HCT116 (cell line): ENCODE data around the gene DQX1. TPM values are rescaled to one million over a fixed set of nuclear protein-coding genes. Genes with fewer than 3 reads are reported as not detected.

Experiments used
- ATAC-seq: fragments of 200-7000 bp; cut with Tn5 transposase; 2 replicates; pipeline ENCODE4 v1.9.1; 2020; ENCODE audit warnings: mild to moderate bottlenecking, moderate library complexity
- BruUV-seq: library from RNA; stranded (reverse); fragments of 400-500 nt; replicated peaks from 2 replicates; lab custom pipeline; 2021; lab: Mats Ljungman, UMichigan
- CTCF ChIA-PET: fragments of 300-600 bp; sonication (Branson Sonifier 250); formaldehyde crosslinking; loops from one replicate; lab custom pipeline; 2021; ENCODE audit warnings: antibody characterized with exemption; lab: Charles Lee
- POLR2A ChIA-PET: fragments of 300-600, 350-600 bp; sonication (Branson Sonifier 250); formaldehyde crosslinking; loops from one replicate; lab custom pipeline; 2021; ENCODE audit warnings: antibody characterized with exemption; lab: Charles Lee
- RAD21 ChIA-PET, 2 experiments: fragments of 300-600 bp; sonication (Branson Sonifier 250); formaldehyde crosslinking; loops; one replicate each; lab custom pipeline; 2023; ENCODE audit warnings: low total read pairs in 2 of 2; ENCODE audit not compliant: uncharacterized antibody in 2 of 2, unreplicated experiment in 2 of 2, low non-redundant PET in 1 of 2; lab: Charles Lee
- DNase-seq: peaks from one replicate; pipeline ENCODE4 v3.0.0-alpha.2; 2010; ENCODE audit warnings: low read depth, low spot score
- H2AFZ ChIP-seq: fragments of 200-600 bp; shearing (Covaris generic), sonication (generic); 2 replicates; pipeline ENCODE4 v1.6.1; 2017; ENCODE audit warnings: low read depth, mixed run types, mixed read lengths, antibody characterized with exemption, low read length; ENCODE audit not compliant: poor library complexity, severe bottlenecking
- H3K27ac ChIP-seq: 2 replicates; pipeline ENCODE4 v1.5.1; 2012; ENCODE audit warnings: low read depth, low read length
- H3K27me3 ChIP-seq: fragments of 200-600 bp; sonication (generic); 2 replicates; pipeline ENCODE4 v1.6.1; 2016; ENCODE audit warnings: mixed run types, low read length, mixed read lengths; ENCODE audit not compliant: insufficient read depth
- H3K36me3 ChIP-seq, 2 experiments: fragments of 200-500 bp in 1 of 2; fragments of 200-600 bp in 1 of 2; sonication (Bioruptor generic) in 1 of 2; sonication (generic) in 1 of 2; 2 replicates each; pipeline versions ENCODE4 v1.5.1 to v1.6.1; 2014 to 2016; ENCODE audit warnings: low read length in 2 of 2, inconsistent platforms in 1 of 2, mixed read lengths in 1 of 2, mixed run types in 1 of 2; ENCODE audit not compliant: insufficient read depth in 2 of 2, control insufficient read depth in 1 of 2
- H3K4me1 ChIP-seq, 2 experiments: fragments of 200-600 bp in 1 of 2; sonication (generic) in 1 of 2; 2 replicates each; pipeline versions ENCODE4 v1.5.1 to v1.6.1; 2012 to 2017; ENCODE audit warnings: low read length in 2 of 2, inconsistent platforms in 1 of 2, mild to moderate bottlenecking in 1 of 2, mixed read lengths in 1 of 2, mixed run types in 1 of 2, moderate library complexity in 1 of 2; ENCODE audit not compliant: insufficient read depth in 2 of 2, control insufficient read depth in 1 of 2
- H3K4me2 ChIP-seq: fragments of 200-600 bp; sonication (generic); 2 replicates; pipeline ENCODE4 v1.6.1; 2017; ENCODE audit warnings: mixed run types, low read length, mixed read lengths
- H3K4me3 ChIP-seq, 2 experiments: fragments of 200-600 bp in 1 of 2; sonication (generic) in 1 of 2; replicated peaks in 1 of 2; 2 replicates each; pipeline ENCODE4 v1.5.1; 2011 to 2016; ENCODE audit warnings: low read length in 2 of 2, control low read depth in 1 of 2, low read depth in 1 of 2, mild to moderate bottlenecking in 1 of 2, mixed read lengths in 1 of 2, mixed run types in 1 of 2
- H3K79me2 ChIP-seq: fragments of 200-600 bp; sonication (generic); 2 replicates; pipeline ENCODE4 v1.6.1; 2017; ENCODE audit warnings: mild to moderate bottlenecking, mixed run types, low read length, moderate library complexity, mixed read lengths; ENCODE audit not compliant: insufficient read depth
- H3K9ac ChIP-seq: fragments of 200-600 bp; sonication (generic); 2 replicates; pipeline ENCODE4 v1.6.1; 2016; ENCODE audit warnings: low read length, mixed read lengths
- H3K9me2 ChIP-seq: fragments of 200-600 bp; sonication (generic), shearing (Covaris generic); 2 replicates; pipeline ENCODE4 v1.6.1; 2017; ENCODE audit warnings: mixed run types, mild to moderate bottlenecking, moderate library complexity; ENCODE audit not compliant: insufficient read depth
- H3K9me3 ChIP-seq, 2 experiments: fragments of 200-500 bp in 1 of 2; fragments of 200-600 bp in 1 of 2; sonication (Bioruptor generic) in 1 of 2; sonication (generic) in 1 of 2; 2 replicates each; pipeline ENCODE4 v1.6.1; 2014 to 2017; ENCODE audit warnings: low read length in 2 of 2, mixed read lengths in 2 of 2, inconsistent platforms in 1 of 2, low read depth in 1 of 2, mild to moderate bottlenecking in 1 of 2, mixed run types in 1 of 2, moderate library complexity in 1 of 2; ENCODE audit not compliant: control insufficient read depth in 1 of 2, insufficient read depth in 1 of 2
- H4K20me1 ChIP-seq: fragments of 200-600 bp; sonication (generic), shearing (Covaris generic); 2 replicates; pipeline ENCODE4 v1.6.1; 2017; ENCODE audit warnings: mixed run types, mild to moderate bottlenecking, moderate library complexity; ENCODE audit not compliant: insufficient read depth
- CBX3 ChIP-seq: IDR thresholded peaks from 2 replicates; pipeline ENCODE4 v1.6.1; 2012; ENCODE audit warnings: low read depth
- RAD21 ChIP-seq: IDR thresholded peaks from 2 replicates; pipeline ENCODE4 v1.6.1; 2012; ENCODE audit warnings: low read depth, mild to moderate bottlenecking
- REST ChIP-seq: IDR thresholded peaks from 2 replicates; pipeline ENCODE4 v1.6.1; 2012; ENCODE audit warnings: low read depth
- ZBTB33 ChIP-seq: IDR thresholded peaks from 2 replicates; pipeline ENCODE4 v1.6.1; 2011; ENCODE audit warnings: mild to moderate bottlenecking, low read length, moderate library complexity; ENCODE audit not compliant: insufficient replicate concordance; ENCODE audit errors: extremely low read depth
- intact Hi-C: fragments of 100-400 bp; cut with micrococcal nuclease; formaldehyde crosslinking; loops from 2 replicates; pipeline ENCODE4 v1.10.0; 2022
- total RNA-seq: library from RNA; stranded (reverse); gene quantifications from one replicate; pipeline ENCODE4 v1.2.1, GENCODE V29; 2021; ENCODE audit not compliant: unreplicated experiment

Gene DQX1
- total RNA-seq, 1 experiment from 2014 or later = 0.98 TPM

GRCh38 chr2:74496997-74497776 lies 28.8 kb downstream of the DQX1 start:
- no peaks in the 10 kb centered on the region for H3K79me2 ChIP-seq
- TF ChIP-seq REST (no peak), RAD21 (no peak), CBX3 (no peak), ZBTB33 (no peak)
- TF ChIP-seq, all 23 proteins: peak for 0
- Histone ChIP-seq H3K36me3 (peaks cover 2% of the 10 kb centered on the region in 2 experiments; a peak in 1 of 4 replicates), H4K20me1 (no peaks in the 10 kb centered on the region), H3K27ac (no peak overlapping the region), H3K4me3 (no peak overlapping the region), H3K27me3 (no peaks in the 10 kb centered on the region), H3K9ac (no peak overlapping the region), H3K9me3 (no peaks in the 10 kb centered on the region), H2AFZ (no peak overlapping the region), H3K4me1 (peaks cover 8 to 16% of the 10 kb centered on the region in 2 experiments; a peak in 3 of 4 replicates), H3K9me2 (no peaks in the 10 kb centered on the region), H3K4me2 (no peak overlapping the region)
- CTCF ChIA-PET = no interaction called here
- POLR2A ChIA-PET = no interaction called here
- intact Hi-C loops = no loop called here
- ATAC-seq (no peak), DNase-seq (no peak)
- BruUV-seq = no TSS peak
- RAD21 ChIA-PET = no interaction called here
